CD4-positive, alpha-beta memory T cell (primary cell): ENCODE data around the gene FAM131C. TPM values are rescaled to one million over a fixed set of nuclear protein-coding genes. Genes with fewer than 3 reads are reported as not detected.

Experiments used
- CTCF ChIA-PET: fragments of 350-600 bp; sonication (Branson Sonifier 250); formaldehyde crosslinking; loops from one replicate; lab custom pipeline; 2021; ENCODE audit warnings: inconsistent platforms; ENCODE audit not compliant: partially characterized antibody; lab: Charles Lee
- POLR2A ChIA-PET: fragments of 350-600 bp; sonication (Branson Sonifier 250); formaldehyde crosslinking; loops from one replicate; lab custom pipeline; 2021; ENCODE audit not compliant: partially characterized antibody; lab: Charles Lee
- DNase-seq, 5 donors: peaks; one replicate each; pipeline versions ENCODE4 v3.0.0 to v3.0.0-alpha.2; 2020 to 2022; ENCODE audit warnings: mixed read lengths in 1 of 5
- H3K27ac ChIP-seq: one replicate; pipeline ENCODE4 v1.7.0; 2013; ENCODE audit warnings: low read depth, low read length
- H3K27me3 ChIP-seq: 2 replicates; pipeline ENCODE4 v1.7.0; 2013; ENCODE audit warnings: mild to moderate bottlenecking, low read length, moderate library complexity; ENCODE audit not compliant: insufficient read depth
- H3K36me3 ChIP-seq: 2 replicates; pipeline ENCODE4 v1.7.0; 2013; ENCODE audit warnings: mild to moderate bottlenecking, low read length, moderate library complexity; ENCODE audit not compliant: insufficient read depth
- H3K4me1 ChIP-seq: 2 replicates; pipeline ENCODE4 v1.7.0; 2013; ENCODE audit warnings: mild to moderate bottlenecking, low read length, moderate library complexity; ENCODE audit not compliant: insufficient read depth
- H3K4me3 ChIP-seq, 2 donors: one replicate each; pipeline ENCODE4 v1.7.0; 2013; ENCODE audit warnings: low read length in 2 of 2, mild to moderate bottlenecking in 1 of 2
- H3K9me3 ChIP-seq, 2 donors: one replicate each; pipeline ENCODE4 v1.7.0; 2013; ENCODE audit warnings: low read length in 2 of 2, control low read depth in 1 of 2; ENCODE audit not compliant: control insufficient read depth in 1 of 2
- H3K27ac Mint-ChIP-seq, 7 donors: one replicate each; pipeline ENCODE4 v1.8.0; 2020 to 2021; ENCODE audit warnings: mixed read lengths in 7 of 7, mild to moderate bottlenecking in 6 of 7, inconsistent platforms in 3 of 7, moderate library complexity in 3 of 7
- H3K27me3 Mint-ChIP-seq, 2 donors: one replicate each; pipeline ENCODE4 v1.8.0; 2020 to 2021; ENCODE audit warnings: mixed read lengths in 2 of 2
- H3K36me3 Mint-ChIP-seq, 2 donors: one replicate each; pipeline ENCODE4 v1.8.0; 2020 to 2021; ENCODE audit warnings: mixed read lengths in 2 of 2, inconsistent platforms in 1 of 2, mild to moderate bottlenecking in 1 of 2
- H3K4me1 Mint-ChIP-seq, 4 donors: one replicate each; pipeline ENCODE4 v1.8.0; 2020 to 2021; ENCODE audit warnings: mixed read lengths in 4 of 4, mild to moderate bottlenecking in 1 of 4
- H3K4me3 Mint-ChIP-seq, 8 donors: one replicate each; pipeline ENCODE4 v1.8.0; 2020 to 2021; ENCODE audit warnings: mixed read lengths in 8 of 8, mild to moderate bottlenecking in 7 of 8, moderate library complexity in 6 of 8, inconsistent platforms in 3 of 8
- H3K9me3 Mint-ChIP-seq, 8 donors: one replicate each; pipeline ENCODE4 v1.8.0; 2020 to 2021; ENCODE audit warnings: mixed read lengths in 8 of 8, mild to moderate bottlenecking in 5 of 8, inconsistent platforms in 3 of 8, moderate library complexity in 1 of 8
- intact Hi-C: fragments of 100-400 bp; cut with micrococcal nuclease; formaldehyde crosslinking; loops from one replicate; pipeline ENCODE4 v1.15.1; 2023
- polyA plus RNA-seq, 2 donors: library from polyadenylated mRNA; unstranded; fragments of 300-500 nt; fragmentation: Illumina TruSeq; gene quantifications; one replicate each; pipeline ENCODE4 v1.2.3, GENCODE V29; 2021
- total RNA-seq, 2 experiments: library from RNA; stranded (reverse); gene quantifications; one replicate each; pipeline ENCODE4 v1.2.3, GENCODE V29; 2021

The FAM131C gene
- total and polyA plus RNA-seq, 4 experiments from 2014 or later = 0.11 TPM; not detected in 3

DNA sequence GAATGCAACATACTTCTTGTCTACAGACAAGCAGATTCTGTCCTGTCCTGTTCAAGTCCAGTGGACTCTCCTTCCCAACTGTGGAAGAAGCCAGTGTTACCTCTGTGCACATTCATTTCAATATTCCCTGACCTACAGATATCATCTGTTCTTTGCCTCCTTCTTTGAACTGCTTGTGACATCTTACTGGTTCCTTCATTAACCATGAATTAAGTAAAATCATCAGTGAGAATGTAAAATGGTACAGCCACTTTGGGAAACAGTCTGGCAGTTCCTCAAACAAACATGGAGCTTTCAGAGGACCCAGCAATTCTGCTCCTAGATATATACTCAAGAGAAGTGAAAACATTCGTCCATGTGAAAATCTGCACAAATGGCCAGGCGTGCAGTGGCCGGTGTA is 62.6 kb downstream of the FAM131C start:
- POLR2A ChIA-PET = no interaction called here

DNA sequence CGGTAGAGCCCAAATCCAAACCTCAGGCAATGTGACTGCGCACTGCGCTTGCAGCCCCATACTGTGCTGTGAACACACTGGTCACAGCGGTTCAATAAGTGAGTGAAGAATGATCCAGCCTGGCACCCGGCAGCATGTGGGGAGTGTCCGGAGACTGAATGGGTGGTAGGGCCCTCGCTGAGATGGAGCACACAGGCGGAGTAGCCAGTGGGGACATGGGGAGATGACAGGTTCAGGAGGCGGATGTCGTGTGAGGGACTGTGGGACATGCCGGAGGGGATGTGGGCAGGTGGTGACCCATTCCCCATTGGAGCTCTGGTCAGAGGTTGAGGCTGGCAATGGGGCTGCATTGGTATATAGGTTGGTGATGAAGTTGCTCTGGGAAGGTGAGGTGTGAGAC is 63.8 kb downstream of the FAM131C start:
- POLR2A ChIA-PET = no interaction called here
- H3K27ac Mint-ChIP-seq = peak overlapping the region in 2 of 7 donors; percentile 50 to 64
- H3K4me1 Mint-ChIP-seq = peaks cover 0 to 4% (median 4%) of the 10 kb centered on the region in 4 donors

More for the DNA sequence above, 62.6 kb downstream of the FAM131C start:
- no peak overlapping the region for H3K27ac Mint-ChIP-seq
- no peaks in the 10 kb centered on the region for H3K9me3 Mint-ChIP-seq
- H3K27me3 Mint-ChIP-seq = peaks cover 2 to 20% of the 10 kb centered on the region in 2 donors
- no peak for DNase-seq
- H3K36me3 Mint-ChIP-seq = no peaks in the 10 kb centered on the region
- Histone ChIP-seq H3K4me3 (no peak overlapping the region), H3K27ac (no peak overlapping the region), H3K4me1 (peaks cover 13% of the 10 kb centered on the region), H3K36me3 (no peaks in the 10 kb centered on the region), H3K9me3 (no peaks in the 10 kb centered on the region), H3K27me3 (no peaks in the 10 kb centered on the region)
- intact Hi-C loops = no loop called here
- peaks cover 0 to 4% (median 4%) of the 10 kb centered on the region in 4 donors for H3K4me1 Mint-ChIP-seq
- CTCF ChIA-PET = interaction anchor here (0.7 to 1.9 kb wide), 5 partner anchors 13 to 191 kb away, joined by 3 to 7 read pairs (median 3); no protein-coding TSS in a partner anchor
- H3K4me3 Mint-ChIP-seq = no peak overlapping the region

DNA sequence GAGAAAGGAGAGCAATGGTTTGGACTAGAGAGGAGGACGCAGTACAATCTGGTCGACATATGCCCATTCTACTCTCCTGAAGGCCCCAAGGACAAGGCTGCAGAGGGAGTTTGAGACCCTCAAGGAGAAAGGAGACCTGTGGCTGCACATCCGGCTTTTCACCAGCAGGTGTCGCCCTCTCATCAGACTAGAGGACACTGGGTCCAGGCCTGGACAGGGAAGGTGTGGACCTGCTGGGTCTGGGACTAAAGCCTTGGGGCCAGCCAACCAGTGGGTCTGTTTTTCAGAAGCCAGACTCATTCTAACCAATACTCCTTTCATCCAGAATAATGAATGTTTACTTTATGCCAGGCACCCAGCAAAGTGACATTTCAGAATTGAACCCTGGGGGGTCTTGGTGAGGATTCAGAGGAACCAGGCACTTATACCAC is 64.4 kb downstream of the FAM131C start:
- CTCF ChIA-PET = interaction anchor here (0.7 to 2.3 kb wide), 17 partner anchors 8 to 295 kb away, joined by 3 to 13 read pairs (median 4); partner anchors contain the start of genes HSPB7 and ZBTB17
- Mint-ChIP-seq H3K4me3 (no peak overlapping the region), H3K27ac (no peak overlapping the region), H3K4me1 (peaks cover 0 to 4% (median 4%) of the 10 kb centered on the region in 4 donors), H3K9me3 (no peaks in the 10 kb centered on the region), H3K27me3 (peaks cover 2 to 9% of the 10 kb centered on the region in 2 donors), H3K36me3 (no peaks in the 10 kb centered on the region)
- no peak overlapping the region for H3K4me3 ChIP-seq
- intact Hi-C loops = loop anchor here (1.0 kb wide), 2 partner anchors 47 to 178 kb away; no protein-coding TSS in a partner anchor
- H3K27me3 ChIP-seq = no peaks in the 10 kb centered on the region
- peak; percentile 53 to 64 (median 59) for DNase-seq
- no peak overlapping the region for H3K27ac ChIP-seq
- H3K4me1 ChIP-seq = peaks cover 13% of the 10 kb centered on the region
- no peaks in the 10 kb centered on the region for H3K36me3 ChIP-seq
- H3K9me3 ChIP-seq = no peaks in the 10 kb centered on the region
- POLR2A ChIA-PET = no interaction called here

More for the DNA sequence above, 63.8 kb downstream of the FAM131C start:
- DNase-seq = no peak
- H3K4me3 ChIP-seq = no peak overlapping the region
- Mint-ChIP-seq H3K9me3 (no peaks in the 10 kb centered on the region), H3K4me3 (no peak overlapping the region), H3K27me3 (peaks cover 2 to 13% of the 10 kb centered on the region in 2 donors), H3K36me3 (no peaks in the 10 kb centered on the region)
- intact Hi-C loops = loop anchor here (1.0 kb wide), 2 partner anchors 47 to 178 kb away; no protein-coding TSS in a partner anchor
- no peaks in the 10 kb centered on the region for H3K27me3 ChIP-seq
- H3K4me1 ChIP-seq = peaks cover 13% of the 10 kb centered on the region
- H3K36me3 ChIP-seq = no peaks in the 10 kb centered on the region
- no peaks in the 10 kb centered on the region for H3K9me3 ChIP-seq
- H3K27ac ChIP-seq = no peak overlapping the region
- CTCF ChIA-PET = interaction anchor here (0.7 to 2.3 kb wide), 17 partner anchors 8 to 295 kb away, joined by 3 to 13 read pairs (median 4); partner anchors contain the start of gene HSPB7

Other genes starting within 250 kb of the FAM131C start
- 10 to 100 TPM; 80.8 to 87.8 TPM for gene SPEN, start 225.9 kb downstream of the FAM131C start, total RNA-seq
- 10 to 100 TPM in 1 of 2 donors, 1 to 10 TPM in 1; 2.4 to 44.0 TPM for gene SPEN, start 225.9 kb downstream of the FAM131C start, polyA plus RNA-seq
- 10 to 100 TPM; 52.6 to 61.0 TPM for gene ZBTB17, start 97.5 kb downstream of the FAM131C start, total RNA-seq
- gene ZBTB17, start 97.5 kb downstream of the FAM131C start, polyA plus RNA-seq = 10 to 100 TPM in 1 of 2 donors, 1 to 10 TPM in 1; 5.2 to 24.3 TPM
- not detected for gene SRARP, start 69.4 kb downstream of the FAM131C start, total RNA-seq
- gene SRARP, start 69.4 kb downstream of the FAM131C start, polyA plus RNA-seq = not detected
- not detected for gene HSPB7, start 55.6 kb downstream of the FAM131C start, total RNA-seq
- gene HSPB7, start 55.6 kb downstream of the FAM131C start, polyA plus RNA-seq = not detected
- gene CLCNKA, start 51.6 kb downstream of the FAM131C start, total RNA-seq = not detected
- gene CLCNKA, start 51.6 kb downstream of the FAM131C start, polyA plus RNA-seq = not detected
- gene CLCNKB, start 29.9 kb downstream of the FAM131C start, total RNA-seq = not detected
- gene CLCNKB, start 29.9 kb downstream of the FAM131C start, polyA plus RNA-seq = not detected
- gene EPHA2, start 82.4 kb upstream of the FAM131C start, total RNA-seq = not detected
- not detected for gene EPHA2, start 82.4 kb upstream of the FAM131C start, polyA plus RNA-seq
- 10 to 100 TPM; 13.1 to 16.7 TPM for gene ARHGEF19, start 139.0 kb upstream of the FAM131C start, total RNA-seq
- 10 to 100 TPM in 1 of 2 donors, 1 to 10 TPM in 1; 7.6 to 11.2 TPM for gene ARHGEF19, start 139.0 kb upstream of the FAM131C start, polyA plus RNA-seq
- gene CPLANE2, start 163.5 kb upstream of the FAM131C start, total RNA-seq = 10 to 100 TPM; 11.5 to 13.6 TPM
- 1 to 10 TPM; 2.4 to 3.5 TPM for gene CPLANE2, start 163.5 kb upstream of the FAM131C start, polyA plus RNA-seq